ENCODE measurements around the gene NTSR2. TPM values are rescaled to one million over a fixed set of nuclear protein-coding genes. Genes with fewer than 3 reads are reported as not detected.

The NTSR2 gene
- total RNA-seq, 1 donor from 2014 or later: not detected

- Histone ChIP-seq H3K9ac (no peak overlapping the region), H3K9me3 (ENCODE audit: low read depth) (no peaks in the 10 kb centered on the region), H3K4me1 (no peaks in the 10 kb centered on the region)
These were observed 39.1 kb downstream of the NTSR2 start for GRCh38 chr2:11630855-11631254.

GRCh38 chr2:11629851-11630250, 40.1 kb downstream of the NTSR2 start:
- no peak for TF ChIP-seq EZH2 (IDR thresholded peaks at IDR 0.05)
- no peak for TF ChIP-seq EZH2phosphoT487 (IDR thresholded peaks at IDR 0.05)
- TF ChIP-seq CTCF (IDR thresholded peaks at IDR 0.05): no peak

More at GRCh38 chr2:11630855-11631254, 39.1 kb downstream of the NTSR2 start:
- H3K27me3 Mint-ChIP-seq (ENCODE audit: insufficient read depth, low read depth): peaks cover 8% of the 10 kb centered on the region
- Histone ChIP-seq H3K4me3 (no peak overlapping the region), H3K27me3 (no peaks in the 10 kb centered on the region), H4K20me1 (ENCODE audit: low read depth) (no peaks in the 10 kb centered on the region), H2AFZ (replicated peaks) (no peak overlapping the region), H3K36me3 (peaks cover 14% of the 10 kb centered on the region), H3K4me2 (no peak overlapping the region), H3K27ac (no peak overlapping the region), H3F3A (ENCODE audit: low read depth) (no peaks in the 10 kb centered on the region), H3K79me2 (ENCODE audit: low read depth) (no peaks in the 10 kb centered on the region)
- H3K4me1 Mint-ChIP-seq: no peaks in the 10 kb centered on the region
- no peak for TF ChIP-seq EZH2 (IDR thresholded peaks at IDR 0.05)
- TF ChIP-seq EZH2phosphoT487 (IDR thresholded peaks at IDR 0.05): no peak
- no peak for TF ChIP-seq CTCF (IDR thresholded peaks at IDR 0.05)
- DNase-seq (ENCODE audit: low spot score): no peak
- H3K27ac Mint-ChIP-seq: no peak overlapping the region
- no peaks in the 10 kb centered on the region for H3K9me3 Mint-ChIP-seq
- peaks cover 71% of the 10 kb centered on the region for H3K36me3 Mint-ChIP-seq
- H3K4me3 Mint-ChIP-seq: no peak overlapping the region

GRCh38 chr2:11629215-11629614, 40.8 kb downstream of the NTSR2 start:
- Histone ChIP-seq H3K79me2 (ENCODE audit: low read depth) (no peaks in the 10 kb centered on the region), H3K4me1 (no peaks in the 10 kb centered on the region), H3K27ac (no peak overlapping the region), H3K36me3 (peaks cover 21% of the 10 kb centered on the region), H3K27me3 (no peaks in the 10 kb centered on the region), H4K20me1 (ENCODE audit: low read depth) (no peaks in the 10 kb centered on the region), H3K4me2 (no peak overlapping the region), H3K9me3 (ENCODE audit: low read depth) (no peaks in the 10 kb centered on the region), H3K4me3 (no peak overlapping the region), H3K9ac (no peak overlapping the region), H2AFZ (replicated peaks) (no peak overlapping the region), H3F3A (ENCODE audit: low read depth) (no peaks in the 10 kb centered on the region)
- Mint-ChIP-seq H3K4me1 (no peaks in the 10 kb centered on the region), H3K27me3 (ENCODE audit: insufficient read depth, low read depth) (peaks cover 6% of the 10 kb centered on the region), H3K4me3 (no peak overlapping the region), H3K27ac (no peak overlapping the region), H3K36me3 (peaks cover 74% of the 10 kb centered on the region), H3K9me3 (no peaks in the 10 kb centered on the region)
- DNase-seq (ENCODE audit: low spot score): no peak
- no peak for TF ChIP-seq EZH2phosphoT487 (IDR thresholded peaks at IDR 0.05)
- TF ChIP-seq EZH2 (IDR thresholded peaks at IDR 0.05): no peak
- TF ChIP-seq CTCF (IDR thresholded peaks at IDR 0.05): no peak

More at GRCh38 chr2:11629851-11630250, 40.1 kb downstream of the NTSR2 start:
- Histone ChIP-seq H3K9me3 (ENCODE audit: low read depth) (no peaks in the 10 kb centered on the region), H2AFZ (replicated peaks) (no peak overlapping the region), H3K4me3 (no peak overlapping the region), H4K20me1 (ENCODE audit: low read depth) (no peaks in the 10 kb centered on the region), H3F3A (ENCODE audit: low read depth) (no peaks in the 10 kb centered on the region), H3K4me2 (no peak overlapping the region), H3K27me3 (no peaks in the 10 kb centered on the region), H3K79me2 (ENCODE audit: low read depth) (no peaks in the 10 kb centered on the region), H3K27ac (no peak overlapping the region), H3K36me3 (peaks cover 17% of the 10 kb centered on the region), H3K4me1 (no peaks in the 10 kb centered on the region), H3K9ac (no peak overlapping the region)
- peaks cover 75% of the 10 kb centered on the region for H3K36me3 Mint-ChIP-seq
- H3K27me3 Mint-ChIP-seq (ENCODE audit: insufficient read depth, low read depth): peaks cover 6% of the 10 kb centered on the region
- H3K4me3 Mint-ChIP-seq: no peak overlapping the region
- no peaks in the 10 kb centered on the region for H3K4me1 Mint-ChIP-seq
- DNase-seq (ENCODE audit: low spot score): no peak
- H3K27ac Mint-ChIP-seq: no peak overlapping the region
- no peaks in the 10 kb centered on the region for H3K9me3 Mint-ChIP-seq

Measured in neural progenitor cell (in vitro differentiated cells).